22Rv1 (cell line): ENCODE results near the gene SELENOS.

Experiments
- CTCF ChIP-seq: fragments of 450-650 bp; IDR thresholded peaks from 2 replicates; pipeline ENCODE4 v1.5.1; 2017; ENCODE audit warnings: mild to moderate bottlenecking
- ZFX ChIP-seq: fragments of 450-650 bp; IDR thresholded peaks from 2 replicates; pipeline ENCODE4 v1.6.1; 2017; ENCODE audit warnings: antibody characterized with exemption, borderline replicate concordance

GRCh38 chr15:101296418-101297405, 19.4 kb upstream of the SELENOS start:
- TF ChIP-seq CTCF = no peak
- no peak for TF ChIP-seq ZFX
